ENCODE results near the gene NIM1K.

DNA sequence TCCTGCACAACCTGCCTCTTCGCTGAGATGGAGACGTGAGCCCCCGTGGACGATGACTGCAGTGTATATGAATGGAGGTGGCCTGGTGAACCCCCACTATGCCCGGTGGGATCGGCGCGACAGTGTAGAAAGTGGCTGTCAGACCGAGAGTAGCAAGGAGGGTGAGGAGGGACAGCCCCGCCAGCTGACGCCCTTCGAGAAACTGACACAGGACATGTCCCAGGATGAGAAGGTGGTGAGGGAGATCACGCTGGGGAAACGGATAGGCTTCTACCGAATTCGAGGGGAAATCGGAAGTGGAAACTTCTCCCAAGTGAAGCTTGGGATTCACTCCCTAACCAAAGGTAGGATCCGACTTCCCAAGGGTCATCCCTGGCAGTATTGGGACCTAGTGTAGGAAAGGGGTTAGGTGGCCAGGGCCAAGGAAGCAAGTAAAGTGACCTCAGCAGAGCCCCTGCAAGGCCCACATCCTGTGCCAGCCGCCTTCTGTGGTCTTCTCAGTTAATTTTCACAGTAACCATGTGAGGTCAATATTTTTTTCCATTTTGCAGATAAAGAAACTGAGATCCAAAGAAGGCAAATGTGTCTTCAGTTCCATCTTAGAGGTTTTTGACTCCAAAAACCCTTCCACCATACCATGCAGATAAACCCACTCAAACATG lies 53.8 kb downstream of the NIM1K start:
- TF ChIP-seq EZH2phosphoT487 (IDR thresholded peaks at IDR 0.05; ENCODE audit: insufficient read depth, low read depth) (no peak), EZH2 (IDR thresholded peaks at IDR 0.05; ENCODE audit: insufficient read depth, poor library complexity, severe bottlenecking) (no peak)

Measured in GM23248 (cell line).